Measurements from ENCODE around the gene DMD. TPM values are rescaled to one million over a fixed set of nuclear protein-coding genes. Genes with fewer than 3 reads are reported as not detected.

Gene DMD
- total and polyA plus RNA-seq, 2 donors (not counting 1 experiment from before 2014, with no cell fraction given), result 2.0 to 51.8 TPM

DNA sequence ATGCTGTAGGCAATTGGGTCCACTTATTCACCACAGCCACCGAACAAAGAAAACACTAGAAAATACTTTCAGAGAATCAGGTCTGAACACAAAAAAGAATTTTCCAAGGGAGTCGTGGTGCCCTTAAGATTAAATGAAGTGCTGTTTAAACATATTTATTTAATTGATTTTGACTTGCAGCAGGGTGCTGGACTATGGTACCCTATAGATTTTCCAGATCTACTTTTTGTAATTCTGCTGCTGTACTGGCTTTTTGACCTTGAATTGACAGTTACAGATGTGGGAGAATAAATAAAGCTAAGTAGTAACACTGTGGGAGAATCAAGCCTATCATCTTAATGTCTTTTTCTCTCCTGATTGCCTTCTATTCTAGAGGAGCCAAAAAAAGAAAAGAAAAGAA is 1404.2 kb downstream of the DMD start:
- Mint-ChIP-seq H3K27me3 (no peaks in the 10 kb centered on the region), H3K27ac (no peak overlapping the region), H3K9me3 (ENCODE audit: insufficient read depth) (no peaks in the 10 kb centered on the region), H3K4me3 (no peak overlapping the region), H3K4me1 (no peaks in the 10 kb centered on the region)
- Histone ChIP-seq H3K4me1 (ENCODE audit: control insufficient read depth in 2 of 2, insufficient read depth in 2 of 2, low read length in 2 of 2) (no peaks in the 10 kb centered on the region), H3K9me3 (ENCODE audit: control extremely low read depth in 1 of 3, control insufficient read depth in 2 of 3, insufficient read depth in 1 of 3, low read length in 2 of 3) (no peaks in the 10 kb centered on the region), H3K4me3 (ENCODE audit: control extremely low read depth in 1 of 5, extremely low read depth in 1 of 5, insufficient read depth in 1 of 5, low read depth in 2 of 5, low read length in 4 of 5) (no peak overlapping the region), H3K27ac (ENCODE audit: low read length in 2 of 2) (no peak overlapping the region), H3K4me2 (replicated peaks; ENCODE audit: low read depth, low read length, poor library complexity, severe bottlenecking) (no peak overlapping the region), H3K27me3 (replicated peaks in 1 of 4; ENCODE audit: control extremely low read depth in 1 of 4, control insufficient read depth in 3 of 4, insufficient read depth in 4 of 4, low read length in 3 of 4) (no peaks in the 10 kb centered on the region), H3K9ac (ENCODE audit: low read length) (no peak overlapping the region), H3K36me3 (replicated peaks in 1 of 2; ENCODE audit: control extremely low read depth in 1 of 2, control insufficient read depth in 1 of 2, extremely low read depth in 1 of 2, insufficient read depth in 2 of 2, low read length in 1 of 2) (no peaks in the 10 kb centered on the region), H4K20me1 (ENCODE audit: control insufficient read depth, insufficient read depth, low read length, poor library complexity, severe bottlenecking) (no peaks in the 10 kb centered on the region), H2AFZ (ENCODE audit: insufficient read depth, low read depth, low read length, poor library complexity, severe bottlenecking) (no peak overlapping the region), H3K79me2 (ENCODE audit: control insufficient read depth, insufficient read depth, low read length) (no peaks in the 10 kb centered on the region)
- intact Hi-C loops (cut with micrococcal nuclease), result no loop called here
- no peak for DNase-seq
- CTCF ChIA-PET, result no interaction called here
- TF ChIP-seq, protein P1, sequence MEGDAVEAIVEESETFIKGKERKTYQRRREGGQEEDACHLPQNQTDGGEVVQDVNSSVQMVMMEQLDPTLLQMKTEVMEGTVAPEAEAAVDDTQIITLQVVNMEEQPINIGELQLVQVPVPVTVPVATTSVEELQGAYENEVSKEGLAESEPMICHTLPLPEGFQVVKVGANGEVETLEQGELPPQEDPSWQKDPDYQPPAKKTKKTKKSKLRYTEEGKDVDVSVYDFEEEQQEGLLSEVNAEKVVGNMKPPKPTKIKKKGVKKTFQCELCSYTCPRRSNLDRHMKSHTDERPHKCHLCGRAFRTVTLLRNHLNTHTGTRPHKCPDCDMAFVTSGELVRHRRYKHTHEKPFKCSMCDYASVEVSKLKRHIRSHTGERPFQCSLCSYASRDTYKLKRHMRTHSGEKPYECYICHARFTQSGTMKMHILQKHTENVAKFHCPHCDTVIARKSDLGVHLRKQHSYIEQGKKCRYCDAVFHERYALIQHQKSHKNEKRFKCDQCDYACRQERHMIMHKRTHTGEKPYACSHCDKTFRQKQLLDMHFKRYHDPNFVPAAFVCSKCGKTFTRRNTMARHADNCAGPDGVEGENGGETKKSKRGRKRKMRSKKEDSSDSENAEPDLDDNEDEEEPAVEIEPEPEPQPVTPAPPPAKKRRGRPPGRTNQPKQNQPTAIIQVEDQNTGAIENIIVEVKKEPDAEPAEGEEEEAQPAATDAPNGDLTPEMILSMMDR (IDR thresholded peaks at IDR 0.05), result no peak
- TF ChIP-seq EZH2 (IDR thresholded peaks at IDR 0.05; ENCODE audit: borderline replicate concordance, insufficient read depth, low read depth, low read length, poor library complexity, severe bottlenecking), result no peak
- POLR2A ChIA-PET, result no interaction called here
- ATAC-seq (ENCODE audit: low read depth), result no peak
- WGBS (ENCODE audit: insufficient coverage), result no CpG with 5 or more reads among the region's 2 CpGs

GRCh38 chrX:31805781-31806180 is 1405.6 kb downstream of the DMD start:
- ChIA-PET CTCF (no interaction called here), POLR2A (no interaction called here)
- H2AFZ ChIP-seq (ENCODE audit: insufficient read depth, low read depth, low read length, poor library complexity, severe bottlenecking), result no peak overlapping the region
- intact Hi-C loops (cut with micrococcal nuclease), result no loop called here
- H3K27ac ChIP-seq (ENCODE audit: low read length in 2 of 2), result no peak overlapping the region
- no peaks in the 10 kb centered on the region for H3K9me3 ChIP-seq (ENCODE audit: control extremely low read depth in 1 of 3, control insufficient read depth in 2 of 3, insufficient read depth in 1 of 3, low read length in 2 of 3)
- H4K20me1 ChIP-seq (ENCODE audit: control insufficient read depth, insufficient read depth, low read length, poor library complexity, severe bottlenecking), result no peaks in the 10 kb centered on the region
- Mint-ChIP-seq H3K4me1 (no peaks in the 10 kb centered on the region), H3K27me3 (no peaks in the 10 kb centered on the region), H3K9me3 (ENCODE audit: insufficient read depth) (no peaks in the 10 kb centered on the region), H3K4me3 (no peak overlapping the region), H3K27ac (no peak overlapping the region)
- H3K4me3 ChIP-seq (ENCODE audit: control extremely low read depth in 1 of 5, extremely low read depth in 1 of 5, insufficient read depth in 1 of 5, low read depth in 2 of 5, low read length in 4 of 5), result no peak overlapping the region
- no peak overlapping the region for H3K4me2 ChIP-seq (replicated peaks; ENCODE audit: low read depth, low read length, poor library complexity, severe bottlenecking)
- no peaks in the 10 kb centered on the region for H3K36me3 ChIP-seq (replicated peaks in 1 of 2; ENCODE audit: control extremely low read depth in 1 of 2, control insufficient read depth in 1 of 2, extremely low read depth in 1 of 2, insufficient read depth in 2 of 2, low read length in 1 of 2)
- no peaks in the 10 kb centered on the region for H3K79me2 ChIP-seq (ENCODE audit: control insufficient read depth, insufficient read depth, low read length)
- 83% methylated on average over 1 of the region's 3 CpGs for WGBS (ENCODE audit: insufficient coverage)
- no peaks in the 10 kb centered on the region for H3K27me3 ChIP-seq (replicated peaks in 1 of 4; ENCODE audit: control extremely low read depth in 1 of 4, control insufficient read depth in 3 of 4, insufficient read depth in 4 of 4, low read length in 3 of 4)
- DNase-seq (no peak), ATAC-seq (ENCODE audit: low read depth) (no peak)
- TF ChIP-seq, protein P1 (IDR thresholded peaks at IDR 0.05), result no peak
- TF ChIP-seq EZH2 (IDR thresholded peaks at IDR 0.05; ENCODE audit: borderline replicate concordance, insufficient read depth, low read depth, low read length, poor library complexity, severe bottlenecking), result no peak
- no peak overlapping the region for H3K9ac ChIP-seq (ENCODE audit: low read length)
- no peaks in the 10 kb centered on the region for H3K4me1 ChIP-seq (ENCODE audit: control insufficient read depth in 2 of 2, insufficient read depth in 2 of 2, low read length in 2 of 2)
